Neural crest cell (in vitro differentiated cells): Measurements from ENCODE around the gene KRT16. TPM values are rescaled to one million over a fixed set of nuclear protein-coding genes. Genes with fewer than 3 reads are reported as not detected.
"Not testable (repeated sequence)": the region's sequence is repeated elsewhere in the genome, so short reads cannot be mapped to it uniquely, and the experiment has no call there.

Source experiments
- DNase-seq: peaks from one replicate; pipeline ENCODE4 v3.0.0; 2021; ENCODE audit warnings: low read depth, mixed read lengths, low spot score
- H3K27ac Mint-ChIP-seq: one replicate; pipeline ENCODE4 v1.8.0; 2021; ENCODE audit warnings: mild to moderate bottlenecking, mixed read lengths; ENCODE audit not compliant: unreplicated experiment
- H3K27me3 Mint-ChIP-seq: 2 replicates; pipeline ENCODE4 v1.8.0; 2021; ENCODE audit warnings: low read depth, mild to moderate bottlenecking, mixed read lengths
- H3K36me3 Mint-ChIP-seq: 2 replicates; pipeline ENCODE4 v1.8.0; 2021; ENCODE audit warnings: low read depth, mild to moderate bottlenecking, mixed read lengths
- H3K4me1 Mint-ChIP-seq: 2 replicates; pipeline ENCODE4 v1.8.0; 2021; ENCODE audit warnings: mixed read lengths
- H3K4me3 Mint-ChIP-seq: one replicate; pipeline ENCODE4 v1.8.0; 2021; ENCODE audit warnings: mild to moderate bottlenecking, mixed read lengths
- H3K9me3 Mint-ChIP-seq: 2 replicates; pipeline ENCODE4 v1.8.0; 2021; ENCODE audit warnings: mixed read lengths
- CTCF ChIP-seq: fragments of 200-600 bp; sonication (generic); conservative IDR thresholded peaks from 2 replicates; pipeline ENCODE4 v1.5.0; 2021; ENCODE audit warnings: antibody characterized with exemption, mild to moderate bottlenecking
- total RNA-seq: library from RNA; stranded (reverse); gene quantifications from 2 replicates; pipeline ENCODE4 v1.2.1, GENCODE V29; 2021

Gene KRT16
- total RNA-seq, 1 donor from 2014 or later, result not detected

GRCh38 chr17:41648411-41649195, 36.0 kb upstream of the KRT16 start:
- Mint-ChIP-seq H3K9me3 (no peaks in the 10 kb centered on the region), H3K27ac (no peak overlapping the region), H3K4me1 (peaks cover 18% of the 10 kb centered on the region), H3K27me3 (no peaks in the 10 kb centered on the region), H3K4me3 (peak overlapping the region; percentile 67), H3K36me3 (no peaks in the 10 kb centered on the region)
- peak; percentile 97 for DNase-seq
- TF ChIP-seq CTCF, result peak; percentile 89

GRCh38 chr17:41647940-41648410, 35.4 kb upstream of the KRT16 start:
- Mint-ChIP-seq H3K9me3 (no peaks in the 10 kb centered on the region), H3K27ac (no peak overlapping the region), H3K36me3 (no peaks in the 10 kb centered on the region), H3K27me3 (no peaks in the 10 kb centered on the region), H3K4me3 (peak overlapping the region; percentile 67), H3K4me1 (peaks cover 18% of the 10 kb centered on the region)
- TF ChIP-seq CTCF, result peak; percentile 98
- peak; percentile 99 for DNase-seq

- TF ChIP-seq CTCF, result no peak
- H3K27ac Mint-ChIP-seq, result no peak overlapping the region
- no peak overlapping the region for H3K4me3 Mint-ChIP-seq
- peaks cover 18% of the 10 kb centered on the region for H3K4me1 Mint-ChIP-seq
- DNase-seq, result peak; percentile 18
- no peaks in the 10 kb centered on the region for H3K9me3 Mint-ChIP-seq
- H3K36me3 Mint-ChIP-seq, result no peaks in the 10 kb centered on the region
- no peaks in the 10 kb centered on the region for H3K27me3 Mint-ChIP-seq
Measured at GRCh38 chr17:41647038-41647813, 34.7 kb upstream of the KRT16 start.

GRCh38 chr17:41642252-41643156, 29.9 kb upstream of the KRT16 start:
- no peaks in the 10 kb centered on the region for H3K27me3 Mint-ChIP-seq
- H3K36me3 Mint-ChIP-seq, result no peaks in the 10 kb centered on the region
- no peaks in the 10 kb centered on the region for H3K9me3 Mint-ChIP-seq
- H3K27ac Mint-ChIP-seq, result no peak overlapping the region
- H3K4me1 Mint-ChIP-seq, result peaks cover 6% of the 10 kb centered on the region
- DNase-seq, result no peak
- TF ChIP-seq CTCF, result no peak
- H3K4me3 Mint-ChIP-seq, result no peak overlapping the region

GRCh38 chr17:41640596-41640995, 28.0 kb upstream of the KRT16 start:
- H3K27me3 Mint-ChIP-seq, H3K4me1 Mint-ChIP-seq, H3K36me3 Mint-ChIP-seq, H3K4me3 Mint-ChIP-seq, H3K27ac Mint-ChIP-seq, DNase-seq, H3K9me3 Mint-ChIP-seq: not testable (repeated sequence)
